CD4-positive, alpha-beta T cell (primary cell): ENCODE data around the gene PRSS50. TPM values are rescaled to one million over a fixed set of nuclear protein-coding genes. Genes with fewer than 3 reads are reported as not detected.

ENCODE experiments used
- ATAC-seq: fragments of 200-7000 bp; cut with Tn5 transposase; one replicate; pipeline ENCODE4 v1.10.0; 2022; ENCODE audit warnings: mild to moderate bottlenecking; ENCODE audit not compliant: poor library complexity
- CTCF ChIA-PET: fragments of 350-600 bp; sonication (Branson Sonifier 250); formaldehyde crosslinking; loops from one replicate; lab custom pipeline; 2021; ENCODE audit warnings: antibody characterized with exemption, inconsistent platforms; lab: Charles Lee
- POLR2A ChIA-PET: fragments of 350-600 bp; sonication (Branson Sonifier 250); formaldehyde crosslinking; loops from one replicate; lab custom pipeline; 2021; ENCODE audit warnings: antibody characterized with exemption, inconsistent platforms; lab: Charles Lee
- DNase-seq, 14 experiments: peaks; one replicate each; pipeline ENCODE4 v3.0.0-alpha.2; 2013 to 2020; ENCODE audit warnings: mixed read lengths in 2 of 14
- H3K27ac ChIP-seq, 2 donors: one replicate each; pipeline versions ENCODE4 v1.5.1 to v1.7.0; 2013; ENCODE audit warnings: low read length in 2 of 2, low read depth in 1 of 2, mild to moderate bottlenecking in 1 of 2
- H3K27me3 ChIP-seq, 2 experiments: 1 replicate in 1 of 2; 2 replicates in 1 of 2; pipeline versions ENCODE4 v1.6.1 to v1.7.0; 2013; ENCODE audit warnings: low read length in 2 of 2, control low read depth in 1 of 2, mild to moderate bottlenecking in 1 of 2, moderate library complexity in 1 of 2; ENCODE audit not compliant: insufficient read depth in 2 of 2, control insufficient read depth in 1 of 2
- H3K36me3 ChIP-seq: one replicate; pipeline ENCODE4 v1.6.1; 2013; ENCODE audit warnings: low read length, control low read depth; ENCODE audit not compliant: insufficient read depth
- H3K4me1 ChIP-seq: one replicate; pipeline ENCODE4 v1.6.1; 2013; ENCODE audit warnings: low read length, control low read depth; ENCODE audit not compliant: insufficient read depth
- H3K4me3 ChIP-seq: one replicate; pipeline ENCODE4 v1.5.1; 2013; ENCODE audit warnings: mild to moderate bottlenecking, low read length, moderate library complexity
- H3K9me3 ChIP-seq, 2 experiments: 1 replicate in 1 of 2; 2 replicates in 1 of 2; pipeline versions ENCODE4 v1.6.1 to v1.7.0; 2013; ENCODE audit warnings: low read length in 2 of 2, mild to moderate bottlenecking in 2 of 2, control low read depth in 1 of 2, moderate library complexity in 1 of 2; ENCODE audit not compliant: control insufficient read depth in 1 of 2, insufficient read depth in 1 of 2
- H3K27ac Mint-ChIP-seq: one replicate; pipeline ENCODE4 v1.8.0; 2020; ENCODE audit warnings: mixed read lengths
- H3K27me3 Mint-ChIP-seq: one replicate; pipeline ENCODE4 v1.8.0; 2021; ENCODE audit warnings: mixed read lengths
- H3K36me3 Mint-ChIP-seq: one replicate; pipeline ENCODE4 v1.8.0; 2021; ENCODE audit warnings: low read depth, mixed read lengths
- H3K4me1 Mint-ChIP-seq: one replicate; pipeline ENCODE4 v1.8.0; 2021; ENCODE audit warnings: low read depth, mixed read lengths
- H3K4me3 Mint-ChIP-seq: one replicate; pipeline ENCODE4 v1.8.0; 2020; ENCODE audit warnings: mild to moderate bottlenecking, mixed read lengths
- H3K9me3 Mint-ChIP-seq: one replicate; pipeline ENCODE4 v1.8.0; 2020; ENCODE audit warnings: mixed read lengths
- CTCF ChIP-seq: fragments of 200-600 bp; IDR thresholded peaks from one replicate; pipeline ENCODE4 v1.8.0; 2022; ENCODE audit warnings: antibody characterized with exemption, mild to moderate bottlenecking
- intact Hi-C, 2 experiments: fragments of 100-400 bp; cut with DNase I in 1 of 2; cut with micrococcal nuclease in 1 of 2; formaldehyde crosslinking; loops; one replicate each; pipeline versions ENCODE4 v1.15.1 to v1.9.0; 2023 to 2025; cut with DNase I, micrococcal nuclease
- total RNA-seq, 174 experiments: library from RNA in 2 of 174; stranded (reverse) in 2 of 174; gene quantifications; one replicate each; pipeline ENCODE4 v1.2.3 and lab custom pipeline; 2021 to 2026

PRSS50 gene
- total RNA-seq, 2 experiments from 2014 or later, result not detected

GRCh38 chr3:46721009-46721408 lies 3.3 kb upstream of the PRSS50 start:
- peaks cover 0 to 13% of the 10 kb centered on the region in 2 experiments for H3K27me3 ChIP-seq
- Mint-ChIP-seq H3K9me3 (no peaks in the 10 kb centered on the region), H3K4me3 (no peak overlapping the region), H3K27me3 (peaks cover 32% of the 10 kb centered on the region), H3K36me3 (no peaks in the 10 kb centered on the region), H3K4me1 (no peaks in the 10 kb centered on the region), H3K27ac (no peak overlapping the region)
- H3K4me3 ChIP-seq, result no peak overlapping the region
- ChIA-PET CTCF (interaction anchor here (1.0 kb wide), 1 partner anchor 302 kb away, joined by 3 read pairs; no protein-coding TSS in a partner anchor), POLR2A (no interaction called here)
- H3K4me1 ChIP-seq, result no peaks in the 10 kb centered on the region
- no peak for TF ChIP-seq CTCF
- H3K36me3 ChIP-seq, result no peaks in the 10 kb centered on the region
- H3K27ac ChIP-seq, result no peak overlapping the region
- DNase-seq, result no peak
- no peak for ATAC-seq
- intact Hi-C loops, result no loop called here
- no peaks in the 10 kb centered on the region for H3K9me3 ChIP-seq

GRCh38 chr3:46719735-46720271 lies 2.1 kb upstream of the PRSS50 start:
- Mint-ChIP-seq H3K27me3 (peaks cover 32% of the 10 kb centered on the region), H3K4me3 (no peak overlapping the region), H3K27ac (no peak overlapping the region), H3K4me1 (no peaks in the 10 kb centered on the region), H3K36me3 (no peaks in the 10 kb centered on the region), H3K9me3 (no peaks in the 10 kb centered on the region)
- intact Hi-C loops, result no loop called here
- H3K36me3 ChIP-seq, result no peaks in the 10 kb centered on the region
- H3K27ac ChIP-seq, result no peak overlapping the region
- H3K9me3 ChIP-seq, result no peaks in the 10 kb centered on the region
- DNase-seq (no peak), ATAC-seq (no peak)
- TF ChIP-seq CTCF, result no peak
- ChIA-PET CTCF (interaction anchor here (1.0 kb wide), 1 partner anchor 303 kb away, joined by 3 read pairs; no protein-coding TSS in a partner anchor), POLR2A (no interaction called here)
- H3K4me3 ChIP-seq, result no peak overlapping the region
- no peaks in the 10 kb centered on the region for H3K4me1 ChIP-seq
- H3K27me3 ChIP-seq, result peaks cover 0 to 13% of the 10 kb centered on the region in 2 experiments

- ChIA-PET POLR2A (no interaction called here), CTCF (no interaction called here)
- no peaks in the 10 kb centered on the region for H3K4me1 ChIP-seq
- peaks cover 0 to 13% of the 10 kb centered on the region in 2 experiments for H3K27me3 ChIP-seq
- no peak overlapping the region for H3K27ac ChIP-seq
- H3K4me3 ChIP-seq, result no peak overlapping the region
- H3K9me3 Mint-ChIP-seq, result no peaks in the 10 kb centered on the region
- TF ChIP-seq CTCF, result no peak
- H3K27ac Mint-ChIP-seq, result no peak overlapping the region
- no peaks in the 10 kb centered on the region for H3K9me3 ChIP-seq
- peaks cover 27% of the 10 kb centered on the region for H3K27me3 Mint-ChIP-seq
- no peak for ATAC-seq
- H3K36me3 Mint-ChIP-seq, result no peaks in the 10 kb centered on the region
- intact Hi-C loops, result no loop called here
- no peaks in the 10 kb centered on the region for H3K36me3 ChIP-seq
- no peak overlapping the region for H3K4me3 Mint-ChIP-seq
- no peaks in the 10 kb centered on the region for H3K4me1 Mint-ChIP-seq
- DNase-seq, result no peak
These were observed 1.4 kb upstream of the PRSS50 start for GRCh38 chr3:46719044-46719565.
